Measurements from ENCODE around the gene GORAB.

GORAB gene

GRCh38 chr1:170537798-170538503 is 6.0 kb downstream of the GORAB start:
- H3K27ac ChIP-seq (ENCODE audit: insufficient read depth in 1 of 2, low read depth in 1 of 2, low read length in 2 of 2, poor library complexity in 1 of 2, severe bottlenecking in 2 of 2): no peak overlapping the region
- no peak for DNase-seq
- no peaks in the 10 kb centered on the region for H3K27me3 ChIP-seq (replicated peaks in 2 of 5; ENCODE audit: control insufficient read depth in 4 of 5, insufficient read depth in 5 of 5, low read length in 4 of 5)
- H3K36me3 ChIP-seq (ENCODE audit: control insufficient read depth in 4 of 4, insufficient read depth in 4 of 4, low read length in 3 of 4): peaks cover under 1 to 38% (median 19%) of the 10 kb centered on the region in 4 experiments
- H3K9me3 ChIP-seq (ENCODE audit: control extremely low read depth in 1 of 5, control insufficient read depth in 4 of 5, insufficient read depth in 2 of 5, low read depth in 1 of 5, low read length in 4 of 5): no peaks in the 10 kb centered on the region
- POLR2A ChIA-PET: no interaction called here
- peaks cover 0 to 5% (median 3%) of the 10 kb centered on the region in 4 experiments for H3K4me1 ChIP-seq (ENCODE audit: control extremely low read depth in 1 of 4, control insufficient read depth in 4 of 4, insufficient read depth in 4 of 4, low read length in 3 of 4)
- CTCF ChIA-PET: no interaction called here
- H3K4me3 ChIP-seq (ENCODE audit: control insufficient read depth in 1 of 7, extremely low read depth in 1 of 7, insufficient read depth in 4 of 7, low read depth in 2 of 7, low read length in 6 of 7): no peak overlapping the region

DNA sequence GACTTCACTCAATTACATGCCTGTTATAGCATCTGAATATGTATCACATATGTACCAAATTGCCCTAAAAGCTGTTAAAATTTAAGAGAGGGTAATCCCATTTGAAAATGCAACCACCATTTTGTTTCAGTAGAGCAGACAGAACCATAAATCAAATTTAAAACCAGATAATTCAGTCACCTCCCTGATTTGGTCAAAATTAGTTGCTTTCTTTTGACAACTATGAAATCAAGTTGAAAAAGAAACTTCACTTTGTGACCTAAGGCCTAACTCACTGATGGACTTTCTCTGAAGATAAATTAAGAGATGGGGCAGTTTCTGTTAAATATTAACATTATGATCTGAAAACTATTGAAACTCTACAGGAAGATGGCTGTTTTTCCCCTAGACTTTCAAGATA is 6.7 kb downstream of the GORAB start:
- H3K9me3 ChIP-seq (ENCODE audit: control extremely low read depth in 1 of 5, control insufficient read depth in 4 of 5, insufficient read depth in 2 of 5, low read depth in 1 of 5, low read length in 4 of 5): no peaks in the 10 kb centered on the region
- ChIA-PET POLR2A (no interaction called here), CTCF (no interaction called here)
- H3K4me3 ChIP-seq (ENCODE audit: control insufficient read depth in 1 of 7, extremely low read depth in 1 of 7, insufficient read depth in 4 of 7, low read depth in 2 of 7, low read length in 6 of 7): no peak overlapping the region
- no peaks in the 10 kb centered on the region for H3K4me1 ChIP-seq (ENCODE audit: control extremely low read depth in 1 of 4, control insufficient read depth in 4 of 4, insufficient read depth in 4 of 4, low read length in 3 of 4)
- no peaks in the 10 kb centered on the region for H3K27me3 ChIP-seq (replicated peaks in 2 of 5; ENCODE audit: control insufficient read depth in 4 of 5, insufficient read depth in 5 of 5, low read length in 4 of 5)
- no peak for DNase-seq
- no peak overlapping the region for H3K27ac ChIP-seq (ENCODE audit: insufficient read depth in 1 of 2, low read depth in 1 of 2, low read length in 2 of 2, poor library complexity in 1 of 2, severe bottlenecking in 2 of 2)
- peaks cover 4 to 45% (median 23%) of the 10 kb centered on the region in 4 experiments for H3K36me3 ChIP-seq (ENCODE audit: control insufficient read depth in 4 of 4, insufficient read depth in 4 of 4, low read length in 3 of 4)

DNA sequence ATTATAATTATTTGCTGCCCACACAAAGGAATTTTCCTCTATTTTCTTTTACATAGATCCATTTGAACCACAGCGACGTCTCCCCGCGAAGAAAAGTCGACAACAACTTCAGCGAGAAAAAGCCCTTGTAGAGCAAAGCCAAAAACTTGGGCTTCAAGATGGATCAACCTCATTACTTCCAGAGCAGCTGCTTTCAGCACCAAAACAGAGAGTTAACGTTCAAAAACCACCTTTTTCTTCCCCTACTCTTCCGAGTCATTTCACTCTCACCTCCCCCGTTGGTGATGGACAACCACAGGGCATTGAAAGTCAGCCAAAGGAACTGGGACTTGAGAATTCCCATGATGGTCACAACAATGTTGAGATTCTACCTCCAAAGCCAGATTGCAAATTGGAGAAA is 7.2 kb downstream of the GORAB start:
- ChIA-PET CTCF (no interaction called here), POLR2A (no interaction called here)
- H3K4me3 ChIP-seq (ENCODE audit: control insufficient read depth in 1 of 7, extremely low read depth in 1 of 7, insufficient read depth in 4 of 7, low read depth in 2 of 7, low read length in 6 of 7): no peak overlapping the region
- no peak for DNase-seq
- H3K4me1 ChIP-seq (ENCODE audit: control extremely low read depth in 1 of 4, control insufficient read depth in 4 of 4, insufficient read depth in 4 of 4, low read length in 3 of 4): no peaks in the 10 kb centered on the region
- no peaks in the 10 kb centered on the region for H3K9me3 ChIP-seq (ENCODE audit: control extremely low read depth in 1 of 5, control insufficient read depth in 4 of 5, insufficient read depth in 2 of 5, low read depth in 1 of 5, low read length in 4 of 5)
- 99% methylated on average over 9 of the region's 9 CpGs for WGBS (ENCODE audit: insufficient coverage)
- no peak overlapping the region for H3K27ac ChIP-seq (ENCODE audit: insufficient read depth in 1 of 2, low read depth in 1 of 2, low read length in 2 of 2, poor library complexity in 1 of 2, severe bottlenecking in 2 of 2)
- peaks cover 4 to 47% (median 25%) of the 10 kb centered on the region in 4 experiments for H3K36me3 ChIP-seq (ENCODE audit: control insufficient read depth in 4 of 4, insufficient read depth in 4 of 4, low read length in 3 of 4)
- H3K27me3 ChIP-seq (replicated peaks in 2 of 5; ENCODE audit: control insufficient read depth in 4 of 5, insufficient read depth in 5 of 5, low read length in 4 of 5): no peaks in the 10 kb centered on the region

- WGBS (ENCODE audit: insufficient coverage): 100% methylated on average over 1 of the region's 4 CpGs
- Histone ChIP-seq H3K27me3 (replicated peaks in 2 of 5; ENCODE audit: control insufficient read depth in 4 of 5, insufficient read depth in 5 of 5, low read length in 4 of 5) (no peaks in the 10 kb centered on the region), H3K4me1 (ENCODE audit: control extremely low read depth in 1 of 4, control insufficient read depth in 4 of 4, insufficient read depth in 4 of 4, low read length in 3 of 4) (no peaks in the 10 kb centered on the region), H3K4me3 (ENCODE audit: control insufficient read depth in 1 of 7, extremely low read depth in 1 of 7, insufficient read depth in 4 of 7, low read depth in 2 of 7, low read length in 6 of 7) (no peak overlapping the region), H3K27ac (ENCODE audit: insufficient read depth in 1 of 2, low read depth in 1 of 2, low read length in 2 of 2, poor library complexity in 1 of 2, severe bottlenecking in 2 of 2) (no peak overlapping the region), H3K9me3 (ENCODE audit: control extremely low read depth in 1 of 5, control insufficient read depth in 4 of 5, insufficient read depth in 2 of 5, low read depth in 1 of 5, low read length in 4 of 5) (peaks cover 0 to 2% (median 0%) of the 10 kb centered on the region in 5 experiments), H3K36me3 (ENCODE audit: control insufficient read depth in 4 of 4, insufficient read depth in 4 of 4, low read length in 3 of 4) (peaks cover 25 to 68% (median 49%) of the 10 kb centered on the region in 4 experiments)
- CTCF ChIA-PET: interaction anchor here (0.6 kb wide), 2 partner anchors 13 to 38 kb away, joined by 3 read pairs; no protein-coding TSS in a partner anchor
- POLR2A ChIA-PET: no interaction called here
- no peak for DNase-seq
Observed at GRCh38 chr1:170544624-170545023, 12.7 kb downstream of the GORAB start.

DNA sequence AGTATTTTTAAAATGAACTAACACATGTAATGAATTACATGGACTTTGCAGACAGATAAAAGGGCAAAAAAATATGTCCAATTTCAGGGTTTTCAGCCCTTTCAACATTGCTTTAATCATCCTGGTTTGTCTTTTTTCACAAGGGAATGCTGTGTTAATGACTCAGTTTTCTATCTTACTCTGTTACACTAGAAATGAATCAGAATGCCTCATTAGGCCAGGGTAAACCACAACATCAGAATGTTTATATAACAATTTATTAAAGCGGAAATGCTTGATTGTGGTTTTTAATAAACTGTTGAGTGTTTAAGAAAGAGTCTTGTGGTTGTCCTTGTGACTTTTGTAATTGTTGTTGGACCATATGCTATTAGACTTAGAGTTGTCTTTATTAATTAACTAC is 13.5 kb downstream of the GORAB start:
- no peaks in the 10 kb centered on the region for H3K27me3 ChIP-seq (replicated peaks in 2 of 5; ENCODE audit: control insufficient read depth in 4 of 5, insufficient read depth in 5 of 5, low read length in 4 of 5)
- H3K27ac ChIP-seq (ENCODE audit: insufficient read depth in 1 of 2, low read depth in 1 of 2, low read length in 2 of 2, poor library complexity in 1 of 2, severe bottlenecking in 2 of 2): no peak overlapping the region
- POLR2A ChIA-PET: no interaction called here
- CTCF ChIA-PET: no interaction called here
- H3K4me1 ChIP-seq (ENCODE audit: control extremely low read depth in 1 of 4, control insufficient read depth in 4 of 4, insufficient read depth in 4 of 4, low read length in 3 of 4): no peaks in the 10 kb centered on the region
- peaks cover 0 to 2% (median 0%) of the 10 kb centered on the region in 5 experiments for H3K9me3 ChIP-seq (ENCODE audit: control extremely low read depth in 1 of 5, control insufficient read depth in 4 of 5, insufficient read depth in 2 of 5, low read depth in 1 of 5, low read length in 4 of 5)
- DNase-seq: no peak
- no CpG with 5 or more reads among the region's 1 CpG for WGBS (ENCODE audit: insufficient coverage)
- no peak overlapping the region for H3K4me3 ChIP-seq (ENCODE audit: control insufficient read depth in 1 of 7, extremely low read depth in 1 of 7, insufficient read depth in 4 of 7, low read depth in 2 of 7, low read length in 6 of 7)
- H3K36me3 ChIP-seq (ENCODE audit: control insufficient read depth in 4 of 4, insufficient read depth in 4 of 4, low read length in 3 of 4): peaks cover 30 to 70% (median 53%) of the 10 kb centered on the region in 4 experiments

- Histone ChIP-seq H3K4me1 (ENCODE audit: control extremely low read depth in 1 of 4, control insufficient read depth in 4 of 4, insufficient read depth in 4 of 4, low read length in 3 of 4) (no peaks in the 10 kb centered on the region), H3K27ac (ENCODE audit: insufficient read depth in 1 of 2, low read depth in 1 of 2, low read length in 2 of 2, poor library complexity in 1 of 2, severe bottlenecking in 2 of 2) (no peak overlapping the region), H3K27me3 (replicated peaks in 2 of 5; ENCODE audit: control insufficient read depth in 4 of 5, insufficient read depth in 5 of 5, low read length in 4 of 5) (no peaks in the 10 kb centered on the region), H3K36me3 (ENCODE audit: control insufficient read depth in 4 of 4, insufficient read depth in 4 of 4, low read length in 3 of 4) (peaks cover 40 to 76% (median 60%) of the 10 kb centered on the region in 4 experiments), H3K4me3 (ENCODE audit: control insufficient read depth in 1 of 7, extremely low read depth in 1 of 7, insufficient read depth in 4 of 7, low read depth in 2 of 7, low read length in 6 of 7) (no peak overlapping the region), H3K9me3 (ENCODE audit: control extremely low read depth in 1 of 5, control insufficient read depth in 4 of 5, insufficient read depth in 2 of 5, low read depth in 1 of 5, low read length in 4 of 5) (peaks cover 0 to 2% (median 0%) of the 10 kb centered on the region in 5 experiments)
- no CpG with 5 or more reads among the region's 1 CpG for WGBS (ENCODE audit: insufficient coverage)
- POLR2A ChIA-PET: no interaction called here
- no peak for DNase-seq
- CTCF ChIA-PET: no interaction called here
Observed at GRCh38 chr1:170547255-170547654, 15.3 kb downstream of the GORAB start.

- DNase-seq: no peak
- no peaks in the 10 kb centered on the region for H3K27me3 ChIP-seq (replicated peaks in 2 of 5; ENCODE audit: control insufficient read depth in 4 of 5, insufficient read depth in 5 of 5, low read length in 4 of 5)
- H3K36me3 ChIP-seq (ENCODE audit: control insufficient read depth in 4 of 4, insufficient read depth in 4 of 4, low read length in 3 of 4): peaks cover 37 to 75% (median 54%) of the 10 kb centered on the region in 4 experiments
- H3K4me3 ChIP-seq (ENCODE audit: control insufficient read depth in 1 of 7, extremely low read depth in 1 of 7, insufficient read depth in 4 of 7, low read depth in 2 of 7, low read length in 6 of 7): no peak overlapping the region
- ChIA-PET CTCF (no interaction called here), POLR2A (no interaction called here)
- H3K9me3 ChIP-seq (ENCODE audit: control extremely low read depth in 1 of 5, control insufficient read depth in 4 of 5, insufficient read depth in 2 of 5, low read depth in 1 of 5, low read length in 4 of 5): peaks cover 0 to 2% (median 0%) of the 10 kb centered on the region in 5 experiments
- H3K27ac ChIP-seq (ENCODE audit: insufficient read depth in 1 of 2, low read depth in 1 of 2, low read length in 2 of 2, poor library complexity in 1 of 2, severe bottlenecking in 2 of 2): no peak overlapping the region
- no peaks in the 10 kb centered on the region for H3K4me1 ChIP-seq (ENCODE audit: control extremely low read depth in 1 of 4, control insufficient read depth in 4 of 4, insufficient read depth in 4 of 4, low read length in 3 of 4)
Observed at GRCh38 chr1:170548497-170548896, 16.5 kb downstream of the GORAB start.

Data from common myeloid progenitor, CD34-positive (primary cell).